HL-60 (cell line): ENCODE data around the gene TIMM17B.

Experiments used
- DNase-seq, 2 experiments: peaks; one replicate each; pipeline ENCODE4 v3.0.0-alpha.2; 2010 to 2020; ENCODE audit warnings: low read depth in 1 of 2, low spot score in 1 of 2
- H3K27ac ChIP-seq: fragments of 250-450 bp; sonication (Bioruptor Pico); replicated peaks from 2 replicates; pipeline ENCODE4 v1.5.1; 2020; ENCODE audit warnings: mild to moderate bottlenecking, moderate library complexity
- H3K27me3 ChIP-seq: fragments of 250-450 bp; sonication (Bioruptor Pico); 2 replicates; pipeline ENCODE4 v1.5.1; 2021; ENCODE audit warnings: mild to moderate bottlenecking, moderate library complexity; ENCODE audit not compliant: insufficient read depth, poor library complexity, severe bottlenecking
- H3K4me3 ChIP-seq: replicated peaks from 2 replicates; pipeline ENCODE4 v1.5.1; 2011; ENCODE audit warnings: mild to moderate bottlenecking, control low read depth, low read length; ENCODE audit not compliant: insufficient read depth
- CTCF ChIP-seq: IDR thresholded peaks from one replicate; pipeline ENCODE4 v1.5.1; 2011; ENCODE audit warnings: low read length, control low read depth, inconsistent platforms; ENCODE audit not compliant: insufficient read depth
- GABPA ChIP-seq: IDR thresholded peaks from 2 replicates; pipeline ENCODE4 v1.6.1; 2012; ENCODE audit warnings: low read depth
- POLR2AphosphoS5 ChIP-seq: IDR thresholded peaks from 2 replicates; pipeline ENCODE4 v1.6.1; 2012; ENCODE audit warnings: low read depth
- REST ChIP-seq: IDR thresholded peaks from 2 replicates; pipeline ENCODE4 v1.6.1; 2012; ENCODE audit warnings: low read depth; ENCODE audit not compliant: insufficient replicate concordance
- SPI1 ChIP-seq: IDR thresholded peaks from 2 replicates; pipeline ENCODE4 v1.6.1; 2012; ENCODE audit warnings: low read depth, mild to moderate bottlenecking, borderline replicate concordance

TIMM17B gene

GRCh38 chrX:48905090-48905790 lies 7.7 kb upstream of the TIMM17B start:
- Histone ChIP-seq H3K27me3 (no peaks in the 10 kb centered on the region), H3K27ac (no peak overlapping the region), H3K4me3 (no peak overlapping the region)
- no peak for DNase-seq
- no peak for TF ChIP-seq SPI1
- no peak for TF ChIP-seq GABPA
- no peak for TF ChIP-seq REST
- no peak for TF ChIP-seq CTCF
- no peak for TF ChIP-seq POLR2AphosphoS5

- TF ChIP-seq CTCF (no peak), SPI1 (no peak), GABPA (no peak), REST (no peak), POLR2AphosphoS5 (no peak)
- no peaks in the 10 kb centered on the region for H3K27me3 ChIP-seq
- DNase-seq, result no peak
- no peak overlapping the region for H3K4me3 ChIP-seq
- no peak overlapping the region for H3K27ac ChIP-seq
These were observed 7.1 kb upstream of the TIMM17B start for GRCh38 chrX:48904626-48905025.

- Histone ChIP-seq H3K4me3 (no peak overlapping the region), H3K27me3 (no peaks in the 10 kb centered on the region), H3K27ac (no peak overlapping the region)
- TF ChIP-seq GABPA (no peak), SPI1 (no peak), CTCF (no peak), REST (no peak), POLR2AphosphoS5 (no peak)
- DNase-seq, result no peak
These were observed 6.6 kb upstream of the TIMM17B start for GRCh38 chrX:48904180-48904579.
